ENCODE data around the gene SIGLEC10. TPM values are rescaled to one million over a fixed set of nuclear protein-coding genes. Genes with fewer than 3 reads are reported as not detected.
"Not testable (repeated sequence)": the region's sequence is repeated elsewhere in the genome, so short reads cannot be mapped to it uniquely, and the experiment has no call there.

Gene SIGLEC10
- total and polyA plus RNA-seq, 3 experiments from 2014 or later: 1.1 to 2.9 (median 2.4) TPM

DNA sequence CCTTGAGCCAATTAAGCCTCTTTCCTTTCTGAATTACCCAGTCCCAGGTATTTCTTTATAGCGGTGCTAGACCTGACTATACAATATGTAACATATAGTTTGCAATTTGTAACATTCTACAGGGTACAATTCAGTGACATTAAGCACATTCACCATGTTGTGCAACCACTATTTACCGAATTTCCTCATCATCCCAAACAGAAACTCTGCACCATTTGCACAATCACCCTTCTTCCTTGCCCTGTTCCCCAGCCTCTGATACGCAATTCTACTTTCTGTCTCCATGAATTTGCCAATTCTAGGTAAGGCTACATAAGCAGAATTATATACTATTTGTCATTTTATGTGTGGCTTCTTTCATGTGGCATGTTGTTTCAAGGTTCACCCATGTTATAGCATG is 13.7 kb upstream of the SIGLEC10 start:
- H3K27ac Mint-ChIP-seq: no peak overlapping the region
- no peaks in the 10 kb centered on the region for H3K4me1 ChIP-seq (ENCODE audit: insufficient read depth, low read length)
- H3K27me3 Mint-ChIP-seq: peaks cover 5 to 8% of the 10 kb centered on the region in 2 donors
- H3K4me3 ChIP-seq (ENCODE audit: low read length): no peak overlapping the region
- no peaks in the 10 kb centered on the region for H3K9me3 ChIP-seq (ENCODE audit: low read length)
- no peaks in the 10 kb centered on the region for H3K4me1 Mint-ChIP-seq
- no peaks in the 10 kb centered on the region for H3K36me3 Mint-ChIP-seq
- H3K27me3 ChIP-seq (ENCODE audit: insufficient read depth, low read length, poor library complexity, severe bottlenecking): no peaks in the 10 kb centered on the region
- CTCF ChIA-PET: no interaction called here
- DNase-seq: no peak
- H3K36me3 ChIP-seq (ENCODE audit: insufficient read depth, low read length): no peaks in the 10 kb centered on the region
- H3K9me3 Mint-ChIP-seq: no peaks in the 10 kb centered on the region
- POLR2A ChIA-PET: no interaction called here
- no peak overlapping the region for H3K27ac ChIP-seq (ENCODE audit: low read depth, low read length)
- no peak overlapping the region for H3K4me3 Mint-ChIP-seq

- H3K27ac ChIP-seq (ENCODE audit: low read depth, low read length): no peak overlapping the region
- Mint-ChIP-seq H3K9me3 (no peaks in the 10 kb centered on the region), H3K27ac (no peak overlapping the region), H3K27me3 (peaks cover 9% of the 10 kb centered on the region in 2 donors), H3K4me1 (no peaks in the 10 kb centered on the region), H3K36me3 (no peaks in the 10 kb centered on the region), H3K4me3 (no peak overlapping the region)
- DNase-seq: no peak
- H3K4me3 ChIP-seq (ENCODE audit: low read length): no peak overlapping the region
- no peaks in the 10 kb centered on the region for H3K36me3 ChIP-seq (ENCODE audit: insufficient read depth, low read length)
- H3K9me3 ChIP-seq (ENCODE audit: low read length): no peaks in the 10 kb centered on the region
- ChIA-PET POLR2A (no interaction called here), CTCF (no interaction called here)
- no peaks in the 10 kb centered on the region for H3K27me3 ChIP-seq (ENCODE audit: insufficient read depth, low read length, poor library complexity, severe bottlenecking)
- no peaks in the 10 kb centered on the region for H3K4me1 ChIP-seq (ENCODE audit: insufficient read depth, low read length)
These were observed 12.8 kb upstream of the SIGLEC10 start for GRCh38 chr19:51430221-51430620.

GRCh38 chr19:51427201-51427600 is 9.8 kb upstream of the SIGLEC10 start:
- Histone ChIP-seq H3K27me3 (ENCODE audit: insufficient read depth, low read length, poor library complexity, severe bottlenecking) (no peaks in the 10 kb centered on the region), H3K36me3 (ENCODE audit: insufficient read depth, low read length) (no peaks in the 10 kb centered on the region), H3K4me3 (ENCODE audit: low read length) (no peak overlapping the region), H3K9me3 (ENCODE audit: low read length) (no peaks in the 10 kb centered on the region), H3K4me1 (ENCODE audit: insufficient read depth, low read length) (no peaks in the 10 kb centered on the region), H3K27ac (ENCODE audit: low read depth, low read length) (no peak overlapping the region)
- Mint-ChIP-seq H3K27ac (peak overlapping the region in 1 of 8 donors; percentile 50), H3K36me3 (no peaks in the 10 kb centered on the region), H3K9me3 (no peaks in the 10 kb centered on the region), H3K4me1 (peaks cover 0 to under 1% (median under 1%) of the 10 kb centered on the region in 3 donors), H3K27me3 (peaks cover 15 to 18% of the 10 kb centered on the region in 2 donors), H3K4me3 (no peak overlapping the region)
- no peak for DNase-seq
- CTCF ChIA-PET: interaction anchor here (2.0 kb wide), 1 partner anchor 10 kb away, joined by 4 read pairs; no protein-coding TSS in a partner anchor
- POLR2A ChIA-PET: no interaction called here

GRCh38 chr19:51422053-51422448 is 4.6 kb upstream of the SIGLEC10 start:
- Histone ChIP-seq H3K36me3 (ENCODE audit: insufficient read depth, low read length) (no peaks in the 10 kb centered on the region), H3K4me1 (ENCODE audit: insufficient read depth, low read length) (no peaks in the 10 kb centered on the region), H3K27me3 (ENCODE audit: insufficient read depth, low read length, poor library complexity, severe bottlenecking) (peaks cover 3% of the 10 kb centered on the region), H3K9me3 (ENCODE audit: low read length) (no peaks in the 10 kb centered on the region), H3K4me3 (ENCODE audit: low read length) (no peak overlapping the region), H3K27ac (ENCODE audit: low read depth, low read length) (no peak overlapping the region)
- Mint-ChIP-seq H3K36me3 (no peaks in the 10 kb centered on the region), H3K4me1 (peaks cover 3 to 6% (median 4%) of the 10 kb centered on the region in 3 donors), H3K27me3 (peaks cover 27 to 35% of the 10 kb centered on the region in 2 donors), H3K9me3 (no peaks in the 10 kb centered on the region), H3K27ac (no peak overlapping the region), H3K4me3 (no peak overlapping the region)
- DNase-seq: peak; percentile 70 to 86 (median 80)
- ChIA-PET CTCF (interaction anchor here (0.6 to 5.7 kb wide), 20 partner anchors 11 to 356 kb away, joined by 3 to 48 read pairs (median 4); partner anchors contain the start of genes NKG7 and VSIG10L), POLR2A (no interaction called here)

DNA sequence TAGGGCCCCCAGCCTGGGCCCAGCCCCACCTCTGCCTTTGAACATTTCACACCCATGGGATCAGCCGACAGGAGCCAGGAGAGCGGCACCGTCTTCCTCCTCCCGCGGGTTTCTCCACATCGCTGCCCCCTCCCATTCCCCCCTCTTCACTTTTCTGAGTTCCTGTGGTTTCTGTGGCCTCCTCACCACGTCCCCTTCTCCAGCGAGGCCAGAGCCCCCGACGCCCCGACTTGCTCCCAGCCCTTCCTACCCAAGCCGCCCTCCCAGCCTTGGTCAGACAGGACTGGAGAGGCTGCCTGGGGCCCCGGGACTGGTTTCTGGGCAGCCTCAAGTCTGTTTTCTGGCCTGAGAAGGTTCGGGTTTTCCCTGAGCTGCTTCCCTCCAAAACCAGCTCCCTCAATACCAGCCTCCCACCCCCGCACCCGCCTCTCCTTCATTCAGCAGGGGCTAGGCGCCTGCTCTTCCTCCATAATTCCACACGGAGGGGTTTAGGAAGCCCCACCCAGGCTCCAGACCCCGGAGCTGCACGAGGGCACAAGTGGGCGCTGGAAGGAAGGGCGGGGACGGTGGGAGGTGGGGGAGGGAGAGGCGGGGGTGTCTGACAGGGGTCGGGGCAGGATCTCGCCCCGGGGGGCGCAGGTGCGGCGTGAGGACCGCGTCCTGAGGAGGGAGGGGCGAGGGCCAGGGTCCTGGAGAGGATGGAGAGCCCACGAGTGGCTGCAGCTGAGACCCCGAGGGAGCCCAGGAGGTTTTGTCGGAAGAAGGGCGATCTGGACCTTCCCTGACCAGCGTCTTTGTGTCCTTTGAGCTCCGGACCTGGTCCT is 4.0 kb upstream of the SIGLEC10 start:
- no peak overlapping the region for H3K27ac ChIP-seq (ENCODE audit: low read depth, low read length)
- CTCF ChIA-PET: interaction anchor here (0.6 to 5.7 kb wide), 19 partner anchors 10 to 356 kb away, joined by 3 to 48 read pairs (median 4); partner anchors contain the start of genes NKG7 and VSIG10L
- Mint-ChIP-seq H3K27me3 (peaks cover 25 to 38% of the 10 kb centered on the region in 2 donors), H3K4me1 (peaks cover 4 to 6% (median 4%) of the 10 kb centered on the region in 3 donors), H3K9me3 (no peaks in the 10 kb centered on the region), H3K4me3 (peak overlapping the region in 1 of 7 donors; percentile 56), H3K27ac (peak overlapping the region in 1 of 8 donors; percentile 29), H3K36me3 (no peaks in the 10 kb centered on the region)
- H3K9me3 ChIP-seq (ENCODE audit: low read length): no peaks in the 10 kb centered on the region
- no peaks in the 10 kb centered on the region for H3K36me3 ChIP-seq (ENCODE audit: insufficient read depth, low read length)
- POLR2A ChIA-PET: no interaction called here
- no peak overlapping the region for H3K4me3 ChIP-seq (ENCODE audit: low read length)
- DNase-seq: peak in 1 of 5 donors; percentile 4
- H3K4me1 ChIP-seq (ENCODE audit: insufficient read depth, low read length): no peaks in the 10 kb centered on the region
- H3K27me3 ChIP-seq (ENCODE audit: insufficient read depth, low read length, poor library complexity, severe bottlenecking): peaks cover 3% of the 10 kb centered on the region

- H3K4me1 ChIP-seq (ENCODE audit: insufficient read depth, low read length); POLR2A ChIA-PET; H3K27me3 ChIP-seq (ENCODE audit: insufficient read depth, low read length, poor library complexity, severe bottlenecking); H3K4me3 ChIP-seq (ENCODE audit: low read length); H3K36me3 ChIP-seq (ENCODE audit: insufficient read depth, low read length); H3K27ac ChIP-seq (ENCODE audit: low read depth, low read length); H3K9me3 Mint-ChIP-seq; H3K4me1 Mint-ChIP-seq; H3K27ac Mint-ChIP-seq; H3K9me3 ChIP-seq (ENCODE audit: low read length); H3K4me3 Mint-ChIP-seq; H3K36me3 Mint-ChIP-seq; DNase-seq: not testable (repeated sequence)
- CTCF ChIA-PET: interaction anchor here (1.6 to 5.7 kb wide), 7 partner anchors 14 to 237 kb away, joined by 7 to 48 read pairs (median 12); partner anchors contain the start of gene VSIG10L
- H3K27me3 Mint-ChIP-seq: peaks cover 24 to 38% of the 10 kb centered on the region in 2 donors
These were observed 3.1 kb upstream of the SIGLEC10 start for GRCh38 chr19:51420511-51420910.

DNA sequence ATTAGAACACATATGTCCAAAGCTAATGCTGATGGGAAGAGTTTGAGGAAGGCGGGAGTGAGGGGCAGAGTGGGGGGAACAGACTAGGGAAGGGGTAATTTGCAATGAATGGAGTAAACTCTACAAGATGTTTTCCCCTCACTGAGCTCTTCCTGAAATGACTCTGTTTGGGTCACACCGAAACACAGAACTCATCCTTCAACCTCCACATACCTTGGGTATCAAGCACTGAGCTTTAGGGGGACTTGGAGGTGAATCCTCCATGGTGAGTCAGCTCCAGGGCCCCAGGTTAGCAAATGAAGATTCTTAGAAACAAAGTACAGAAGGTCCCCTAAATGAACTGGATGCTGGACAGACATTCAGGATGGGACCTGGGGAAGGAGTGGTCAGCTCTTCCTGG is 1.3 kb upstream of the SIGLEC10 start:
- Histone ChIP-seq H3K36me3 (ENCODE audit: insufficient read depth, low read length) (no peaks in the 10 kb centered on the region), H3K4me1 (ENCODE audit: insufficient read depth, low read length) (no peaks in the 10 kb centered on the region), H3K9me3 (ENCODE audit: low read length) (no peaks in the 10 kb centered on the region), H3K27ac (ENCODE audit: low read depth, low read length) (no peak overlapping the region), H3K4me3 (ENCODE audit: low read length) (no peak overlapping the region), H3K27me3 (ENCODE audit: insufficient read depth, low read length, poor library complexity, severe bottlenecking) (peaks cover 3% of the 10 kb centered on the region)
- CTCF ChIA-PET: interaction anchor here (0.8 to 1.3 kb wide), 4 partner anchors 11 to 54 kb away, joined by 3 read pairs; partner anchors contain the start of gene CLDND2
- DNase-seq: no peak
- Mint-ChIP-seq H3K9me3 (no peaks in the 10 kb centered on the region), H3K27ac (no peak overlapping the region), H3K4me1 (peaks cover 4 to 6% (median 4%) of the 10 kb centered on the region in 3 donors), H3K36me3 (no peaks in the 10 kb centered on the region), H3K27me3 (peaks cover 17 to 35% of the 10 kb centered on the region in 2 donors), H3K4me3 (no peak overlapping the region)
- POLR2A ChIA-PET: no interaction called here

DNA sequence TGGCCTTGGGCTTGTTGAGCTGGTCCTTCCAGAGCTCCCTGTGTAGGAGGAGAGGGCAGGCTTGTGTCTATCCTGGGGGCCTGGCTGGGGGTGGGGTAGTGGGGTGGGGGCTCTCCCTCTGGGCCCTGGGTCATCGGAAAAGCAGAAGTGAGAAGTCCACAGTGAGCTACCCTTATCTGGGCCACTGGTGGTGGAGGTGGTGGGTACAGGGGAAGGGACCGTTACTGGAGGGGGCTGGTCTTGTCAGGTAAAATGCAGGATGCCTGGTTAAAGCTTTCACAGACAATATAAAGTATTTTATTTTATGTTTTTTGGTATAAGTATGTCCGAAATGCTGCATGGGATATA is 342 bp upstream of the SIGLEC10 start:
- ChIA-PET POLR2A (no interaction called here), CTCF (interaction anchor here (0.8 to 1.7 kb wide), 6 partner anchors 10 to 58 kb away, joined by 3 to 5 read pairs (median 3); partner anchors contain the start of gene CLDND2)
- Histone ChIP-seq H3K27ac (ENCODE audit: low read depth, low read length) (no peak overlapping the region), H3K9me3 (ENCODE audit: low read length) (no peaks in the 10 kb centered on the region), H3K4me1 (ENCODE audit: insufficient read depth, low read length) (no peaks in the 10 kb centered on the region), H3K4me3 (ENCODE audit: low read length) (no peak overlapping the region), H3K36me3 (ENCODE audit: insufficient read depth, low read length) (no peaks in the 10 kb centered on the region), H3K27me3 (ENCODE audit: insufficient read depth, low read length, poor library complexity, severe bottlenecking) (peaks cover 3% of the 10 kb centered on the region)
- DNase-seq: no peak
- Mint-ChIP-seq H3K36me3 (no peaks in the 10 kb centered on the region), H3K9me3 (no peaks in the 10 kb centered on the region), H3K27me3 (peaks cover 14 to 30% of the 10 kb centered on the region in 2 donors), H3K27ac (no peak overlapping the region), H3K4me1 (peaks cover 4 to 6% (median 4%) of the 10 kb centered on the region in 3 donors), H3K4me3 (no peak overlapping the region)

Measured in CD8-positive, alpha-beta memory T cell (primary cell).